ENCODE results near the gene TTBK2.

The TTBK2 gene

DNA sequence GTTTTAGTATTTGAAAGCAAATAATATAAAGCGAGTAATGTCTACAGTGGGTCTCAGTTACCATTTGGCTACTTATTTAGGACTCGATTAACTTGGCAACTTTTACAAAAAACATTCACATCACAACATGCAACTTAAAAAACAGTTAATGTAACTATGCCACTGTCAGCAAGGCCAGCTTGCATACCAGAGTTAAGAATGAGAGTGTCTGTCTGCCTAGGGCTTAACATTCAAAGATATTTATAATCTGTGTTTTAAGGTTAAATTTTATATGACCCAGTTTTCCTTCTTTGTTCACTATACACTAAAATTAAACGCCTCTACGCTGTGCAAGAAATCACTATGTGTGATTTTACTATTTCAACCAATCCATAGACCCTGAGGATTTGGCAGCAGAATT is 178.4 kb downstream of the TTBK2 start:
- Histone ChIP-seq H3K36me3 (peaks cover 7% of the 10 kb centered on the region), H3K4me3 (ENCODE audit: low read depth in 1 of 2, low read length in 1 of 2) (no peak overlapping the region), H3K27me3 (no peaks in the 10 kb centered on the region), H3K4me1 (ENCODE audit: control insufficient read depth in 1 of 2, insufficient read depth in 1 of 2, low read depth in 1 of 2, low read length in 1 of 2) (peaks cover 4 to 5% of the 10 kb centered on the region in 2 experiments), H3K27ac (no peak overlapping the region), H3K9me3 (no peaks in the 10 kb centered on the region)
- TF ChIP-seq, protein P1, sequence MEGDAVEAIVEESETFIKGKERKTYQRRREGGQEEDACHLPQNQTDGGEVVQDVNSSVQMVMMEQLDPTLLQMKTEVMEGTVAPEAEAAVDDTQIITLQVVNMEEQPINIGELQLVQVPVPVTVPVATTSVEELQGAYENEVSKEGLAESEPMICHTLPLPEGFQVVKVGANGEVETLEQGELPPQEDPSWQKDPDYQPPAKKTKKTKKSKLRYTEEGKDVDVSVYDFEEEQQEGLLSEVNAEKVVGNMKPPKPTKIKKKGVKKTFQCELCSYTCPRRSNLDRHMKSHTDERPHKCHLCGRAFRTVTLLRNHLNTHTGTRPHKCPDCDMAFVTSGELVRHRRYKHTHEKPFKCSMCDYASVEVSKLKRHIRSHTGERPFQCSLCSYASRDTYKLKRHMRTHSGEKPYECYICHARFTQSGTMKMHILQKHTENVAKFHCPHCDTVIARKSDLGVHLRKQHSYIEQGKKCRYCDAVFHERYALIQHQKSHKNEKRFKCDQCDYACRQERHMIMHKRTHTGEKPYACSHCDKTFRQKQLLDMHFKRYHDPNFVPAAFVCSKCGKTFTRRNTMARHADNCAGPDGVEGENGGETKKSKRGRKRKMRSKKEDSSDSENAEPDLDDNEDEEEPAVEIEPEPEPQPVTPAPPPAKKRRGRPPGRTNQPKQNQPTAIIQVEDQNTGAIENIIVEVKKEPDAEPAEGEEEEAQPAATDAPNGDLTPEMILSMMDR (IDR thresholded peaks at IDR 0.05): no peak

- Histone ChIP-seq H3K4me1 (ENCODE audit: control insufficient read depth in 1 of 2, insufficient read depth in 1 of 2, low read depth in 1 of 2, low read length in 1 of 2) (peaks cover 5 to 6% of the 10 kb centered on the region in 2 experiments), H3K27ac (no peak overlapping the region), H3K9me3 (no peaks in the 10 kb centered on the region), H3K4me3 (ENCODE audit: low read depth in 1 of 2, low read length in 1 of 2) (no peak overlapping the region), H3K27me3 (no peaks in the 10 kb centered on the region), H3K36me3 (peaks cover 7% of the 10 kb centered on the region)
- TF ChIP-seq, protein P1 (IDR thresholded peaks at IDR 0.05): no peak
Observed at GRCh38 chr15:42741710-42742109, 178.9 kb downstream of the TTBK2 start.

DNA sequence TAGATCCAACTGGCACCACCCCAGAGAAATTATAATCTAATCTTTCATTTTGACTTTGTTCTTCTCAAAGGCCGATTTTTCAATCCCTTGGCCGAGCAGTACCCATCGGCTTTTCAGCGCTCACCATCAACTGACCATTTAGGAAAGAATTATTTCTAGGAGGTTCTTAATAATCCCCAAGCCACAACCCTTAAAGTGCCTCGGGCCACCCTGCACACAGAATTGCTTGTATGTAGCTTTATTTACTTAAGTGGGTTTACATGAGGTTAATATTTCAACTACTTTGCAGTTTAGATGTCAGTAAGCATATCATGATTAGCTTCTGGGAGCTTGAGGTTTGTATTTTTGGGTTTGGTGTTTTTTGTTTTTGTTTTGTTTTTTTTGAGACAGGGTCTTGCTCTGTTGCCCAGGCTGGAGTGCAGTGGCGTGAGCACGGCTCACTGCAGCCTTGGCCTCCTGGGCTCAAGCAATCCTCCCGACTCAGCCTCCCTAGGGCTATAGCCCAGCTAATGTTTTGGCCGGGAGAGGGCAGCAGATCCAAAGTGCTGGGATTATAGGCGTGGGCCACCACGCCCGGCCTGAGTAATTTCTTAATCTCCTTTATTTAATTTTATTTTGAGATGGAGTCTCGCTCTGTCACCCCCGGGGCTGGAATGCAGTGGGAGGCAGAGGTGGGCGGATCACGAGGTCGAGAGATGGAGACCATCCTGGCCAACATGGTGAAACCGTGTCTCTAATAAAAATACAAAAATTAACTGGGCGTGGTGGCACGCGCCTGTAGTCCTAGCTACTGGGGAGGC is 182.8 kb downstream of the TTBK2 start:
- peaks cover 17% of the 10 kb centered on the region for H3K36me3 ChIP-seq
- H3K27me3 ChIP-seq: no peaks in the 10 kb centered on the region
- TF ChIP-seq, protein P1 (IDR thresholded peaks at IDR 0.05): no peak
- H3K4me1 ChIP-seq (ENCODE audit: control insufficient read depth in 1 of 2, insufficient read depth in 1 of 2, low read depth in 1 of 2, low read length in 1 of 2): peaks cover 13 to 14% of the 10 kb centered on the region in 2 experiments
- H3K9me3 ChIP-seq: no peaks in the 10 kb centered on the region
- peak overlapping the region; percentile 76 for H3K27ac ChIP-seq
- peak overlapping the region; percentile 77 to 92 for H3K4me3 ChIP-seq (ENCODE audit: low read depth in 1 of 2, low read length in 1 of 2)

GRCh38 chr15:42736793-42737528 is 183.6 kb downstream of the TTBK2 start, which contains the start of gene CDAN1:
TSS of gene CDAN1 (minus strand) at chr15:42737128. CDS start at chr15:42737102, 26 bp downstream.
- Histone ChIP-seq H3K27me3 (no peaks in the 10 kb centered on the region), H3K9me3 (no peaks in the 10 kb centered on the region), H3K4me3 (ENCODE audit: low read depth in 1 of 2, low read length in 1 of 2) (peak within 1 kb of the TSS; percentile 77 to 92), H3K36me3 (peaks cover 25% of the 10 kb centered on the region), H3K27ac (peak within 1 kb of the TSS; percentile 76), H3K4me1 (ENCODE audit: control insufficient read depth in 1 of 2, insufficient read depth in 1 of 2, low read depth in 1 of 2, low read length in 1 of 2) (peaks cover 13 to 14% of the 10 kb centered on the region in 2 experiments)
- TF ChIP-seq, protein P1 (IDR thresholded peaks at IDR 0.05): peak; percentile 45

- Histone ChIP-seq H3K36me3 (peaks cover 31% of the 10 kb centered on the region), H3K4me3 (ENCODE audit: low read depth in 1 of 2, low read length in 1 of 2) (peak overlapping the region; percentile 77 to 92), H3K27me3 (no peaks in the 10 kb centered on the region), H3K27ac (peak overlapping the region; percentile 76), H3K4me1 (ENCODE audit: control insufficient read depth in 1 of 2, insufficient read depth in 1 of 2, low read depth in 1 of 2, low read length in 1 of 2) (peaks cover 13 to 14% of the 10 kb centered on the region in 2 experiments), H3K9me3 (no peaks in the 10 kb centered on the region)
- TF ChIP-seq, protein P1 (IDR thresholded peaks at IDR 0.05): no peak
Observed at GRCh38 chr15:42736178-42736792, 184.3 kb downstream of the TTBK2 start.
